SK-N-DZ (cell line): ENCODE measurements around the gene MSI2.

ENCODE experiments used
- DNase-seq: peaks from one replicate; pipeline ENCODE4 v3.0.0-alpha.2; 2015; ENCODE audit warnings: low spot score
- small RNA-seq, 2 experiments: library from RNA; depleted of rRNA; stranded (forward); fragments of <200 nt; gene quantifications; one replicate each; pipeline ENCODE3, GENCODE V24; 2014

Gene MSI2

DNA sequence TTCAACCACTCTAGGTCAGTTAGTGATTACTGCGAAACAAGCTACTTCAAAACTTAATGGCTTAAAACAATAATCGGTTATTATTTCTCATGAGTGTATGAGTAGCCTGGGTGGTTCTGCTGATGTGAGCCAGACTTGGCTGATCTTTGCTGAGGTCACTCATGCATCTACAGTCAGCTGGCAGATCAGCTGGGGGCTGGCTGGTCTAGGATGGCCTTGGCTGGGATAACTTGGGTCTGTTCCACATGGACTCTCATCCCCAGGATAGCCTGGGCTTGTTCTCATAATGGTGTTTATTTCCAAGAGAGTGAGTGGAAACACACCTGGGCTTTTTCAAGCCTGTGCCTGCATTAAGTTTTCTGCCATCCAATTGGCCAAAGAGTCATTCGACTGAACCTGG, 475.7 kb downstream of the MSI2 start:
- no peak for DNase-seq

DNA sequence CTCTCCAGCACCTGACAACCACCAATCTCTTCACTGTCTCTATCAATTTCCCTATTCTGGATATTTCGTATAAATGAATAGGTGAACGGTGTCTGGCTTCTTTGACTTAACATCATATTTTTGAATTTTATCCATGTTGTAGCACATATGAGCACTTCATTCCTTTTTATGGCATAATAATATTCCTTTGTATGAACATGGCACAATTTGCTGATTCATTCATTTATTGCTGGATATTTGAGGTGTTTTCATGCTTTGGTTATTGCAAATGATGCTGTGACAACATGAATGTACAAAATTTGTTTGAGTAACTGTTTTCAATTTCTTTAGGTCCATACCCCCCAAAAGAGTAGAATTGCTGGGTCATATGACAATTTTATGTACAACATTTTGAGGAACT, 476.8 kb downstream of the MSI2 start:
- no peak for DNase-seq

Small RNAs within 50 kb of the gene (small RNA-seq; reads per million reads assigned to genes)
- gene RN7SL449P, result 0 reads per million in 2 experiments
- 0 reads per million in 2 experiments for gene RNU7-134P
